ENCODE results near the gene COX6A2. TPM values are rescaled to one million over a fixed set of nuclear protein-coding genes. Genes with fewer than 3 reads are reported as not detected.

COX6A2 gene
- total RNA-seq, 1 experiment from 2014 or later = not detected

DNA sequence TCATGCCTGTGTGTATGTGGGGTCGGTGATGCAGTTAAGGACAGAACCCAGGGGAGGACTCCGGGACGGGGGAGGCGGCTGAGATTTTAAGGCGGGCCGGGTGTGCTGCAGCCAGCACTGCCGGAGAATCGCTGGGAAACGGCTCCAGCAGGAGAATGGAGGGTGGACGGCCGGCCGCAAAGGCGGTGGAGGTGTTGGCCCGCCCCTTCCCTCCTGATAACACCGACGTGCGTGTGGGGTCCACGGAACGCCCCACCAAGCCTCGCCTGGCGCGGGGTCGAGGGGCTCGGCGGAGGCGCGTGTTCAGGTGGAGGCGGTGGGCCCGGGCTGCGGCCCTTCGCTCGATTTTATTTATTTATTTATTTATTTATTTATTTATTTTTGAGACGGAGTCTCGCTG lies 13.8 kb upstream of the COX6A2 start (continued):
- TF ChIP-seq E2F4 (CRISPR knock-in tag; IDR thresholded peaks at IDR 0.05; ENCODE audit: borderline replicate concordance, low read depth) (no peak), SOX15 (CRISPR knock-in tag; IDR thresholded peaks at IDR 0.05) (no peak), E2F5 (CRISPR knock-in tag; IDR thresholded peaks at IDR 0.05) (no peak), ATF2 (CRISPR knock-in tag; IDR thresholded peaks at IDR 0.05; ENCODE audit: borderline replicate concordance, low read depth) (no peak), RORB (CRISPR knock-in tag; IDR thresholded peaks at IDR 0.05) (no peak), KAT7 (CRISPR knock-in tag; IDR thresholded peaks at IDR 0.05; ENCODE audit: borderline replicate concordance) (no peak), CREM (CRISPR knock-in tag; IDR thresholded peaks at IDR 0.05) (no peak)
- TF ChIP-seq, protein P1, sequence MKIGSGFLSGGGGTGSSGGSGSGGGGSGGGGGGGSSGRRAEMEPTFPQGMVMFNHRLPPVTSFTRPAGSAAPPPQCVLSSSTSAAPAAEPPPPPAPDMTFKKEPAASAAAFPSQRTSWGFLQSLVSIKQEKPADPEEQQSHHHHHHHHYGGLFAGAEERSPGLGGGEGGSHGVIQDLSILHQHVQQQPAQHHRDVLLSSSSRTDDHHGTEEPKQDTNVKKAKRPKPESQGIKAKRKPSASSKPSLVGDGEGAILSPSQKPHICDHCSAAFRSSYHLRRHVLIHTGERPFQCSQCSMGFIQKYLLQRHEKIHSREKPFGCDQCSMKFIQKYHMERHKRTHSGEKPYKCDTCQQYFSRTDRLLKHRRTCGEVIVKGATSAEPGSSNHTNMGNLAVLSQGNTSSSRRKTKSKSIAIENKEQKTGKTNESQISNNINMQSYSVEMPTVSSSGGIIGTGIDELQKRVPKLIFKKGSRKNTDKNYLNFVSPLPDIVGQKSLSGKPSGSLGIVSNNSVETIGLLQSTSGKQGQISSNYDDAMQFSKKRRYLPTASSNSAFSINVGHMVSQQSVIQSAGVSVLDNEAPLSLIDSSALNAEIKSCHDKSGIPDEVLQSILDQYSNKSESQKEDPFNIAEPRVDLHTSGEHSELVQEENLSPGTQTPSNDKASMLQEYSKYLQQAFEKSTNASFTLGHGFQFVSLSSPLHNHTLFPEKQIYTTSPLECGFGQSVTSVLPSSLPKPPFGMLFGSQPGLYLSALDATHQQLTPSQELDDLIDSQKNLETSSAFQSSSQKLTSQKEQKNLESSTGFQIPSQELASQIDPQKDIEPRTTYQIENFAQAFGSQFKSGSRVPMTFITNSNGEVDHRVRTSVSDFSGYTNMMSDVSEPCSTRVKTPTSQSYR (CRISPR knock-in tag; IDR thresholded peaks at IDR 0.05) = no peak
- TF ChIP-seq, protein P2, sequence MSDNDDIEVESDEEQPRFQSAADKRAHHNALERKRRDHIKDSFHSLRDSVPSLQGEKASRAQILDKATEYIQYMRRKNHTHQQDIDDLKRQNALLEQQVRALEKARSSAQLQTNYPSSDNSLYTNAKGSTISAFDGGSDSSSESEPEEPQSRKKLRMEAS (CRISPR knock-in tag; IDR thresholded peaks at IDR 0.05) = no peak

GRCh38 chr16:31440516-31441184 lies 12.5 kb upstream of the COX6A2 start:
- ChIA-PET POLR2A (no interaction called here), CTCF (interaction anchor here (0.7 to 1.7 kb wide), 5 partner anchors 14 to 298 kb away, joined by 3 to 4 read pairs (median 3); partner anchors contain the start of gene ARMC5)
- H3K4me3 Mint-ChIP-seq = no peak overlapping the region; the same call in 1 of the 2 replicates
- no peaks in the 10 kb centered on the region for H3K9me3 Mint-ChIP-seq
- H3K4me1 Mint-ChIP-seq = no peaks in the 10 kb centered on the region; the same call in 1 of the 2 replicates
- no peaks in the 10 kb centered on the region for H3K36me3 Mint-ChIP-seq
- H3K27me3 Mint-ChIP-seq (ENCODE audit: low read depth) = peaks cover 3% of the 10 kb centered on the region
- TF ChIP-seq, protein P3, sequence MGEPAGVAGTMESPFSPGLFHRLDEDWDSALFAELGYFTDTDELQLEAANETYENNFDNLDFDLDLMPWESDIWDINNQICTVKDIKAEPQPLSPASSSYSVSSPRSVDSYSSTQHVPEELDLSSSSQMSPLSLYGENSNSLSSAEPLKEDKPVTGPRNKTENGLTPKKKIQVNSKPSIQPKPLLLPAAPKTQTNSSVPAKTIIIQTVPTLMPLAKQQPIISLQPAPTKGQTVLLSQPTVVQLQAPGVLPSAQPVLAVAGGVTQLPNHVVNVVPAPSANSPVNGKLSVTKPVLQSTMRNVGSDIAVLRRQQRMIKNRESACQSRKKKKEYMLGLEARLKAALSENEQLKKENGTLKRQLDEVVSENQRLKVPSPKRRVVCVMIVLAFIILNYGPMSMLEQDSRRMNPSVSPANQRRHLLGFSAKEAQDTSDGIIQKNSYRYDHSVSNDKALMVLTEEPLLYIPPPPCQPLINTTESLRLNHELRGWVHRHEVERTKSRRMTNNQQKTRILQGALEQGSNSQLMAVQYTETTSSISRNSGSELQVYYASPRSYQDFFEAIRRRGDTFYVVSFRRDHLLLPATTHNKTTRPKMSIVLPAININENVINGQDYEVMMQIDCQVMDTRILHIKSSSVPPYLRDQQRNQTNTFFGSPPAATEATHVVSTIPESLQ (CRISPR knock-in tag; IDR thresholded peaks at IDR 0.05) = no peak
- TF ChIP-seq NFYB (CRISPR knock-in tag; conservative IDR thresholded peaks at IDR 0.05; ENCODE audit: low read depth) = no peak
- no peak for TF ChIP-seq TEAD4 (CRISPR knock-in tag; IDR thresholded peaks at IDR 0.05)
- no peak for TF ChIP-seq ETV6 (CRISPR knock-in tag; IDR thresholded peaks at IDR 0.05)
- no peak for TF ChIP-seq E2F5 (CRISPR knock-in tag; IDR thresholded peaks at IDR 0.05)
- TF ChIP-seq AR (CRISPR knock-in tag; IDR thresholded peaks at IDR 0.05) = no peak
- no peak for TF ChIP-seq NR1H2 (CRISPR knock-in tag; IDR thresholded peaks at IDR 0.05)
- TF ChIP-seq, protein P4, sequence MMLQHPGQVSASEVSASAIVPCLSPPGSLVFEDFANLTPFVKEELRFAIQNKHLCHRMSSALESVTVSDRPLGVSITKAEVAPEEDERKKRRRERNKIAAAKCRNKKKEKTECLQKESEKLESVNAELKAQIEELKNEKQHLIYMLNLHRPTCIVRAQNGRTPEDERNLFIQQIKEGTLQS (CRISPR knock-in tag; conservative IDR thresholded peaks at IDR 0.05) = no peak
- TF ChIP-seq RORB (CRISPR knock-in tag; IDR thresholded peaks at IDR 0.05) = no peak
- no peak for TF ChIP-seq RELA (CRISPR knock-in tag; IDR thresholded peaks at IDR 0.05; ENCODE audit: borderline replicate concordance)
- no peak for TF ChIP-seq ZNF671 (CRISPR knock-in tag; IDR thresholded peaks at IDR 0.05)
- no peak for TF ChIP-seq IRF2 (CRISPR knock-in tag; IDR thresholded peaks at IDR 0.05; ENCODE audit: borderline replicate concordance, low read depth)
- TF ChIP-seq, protein P5, sequence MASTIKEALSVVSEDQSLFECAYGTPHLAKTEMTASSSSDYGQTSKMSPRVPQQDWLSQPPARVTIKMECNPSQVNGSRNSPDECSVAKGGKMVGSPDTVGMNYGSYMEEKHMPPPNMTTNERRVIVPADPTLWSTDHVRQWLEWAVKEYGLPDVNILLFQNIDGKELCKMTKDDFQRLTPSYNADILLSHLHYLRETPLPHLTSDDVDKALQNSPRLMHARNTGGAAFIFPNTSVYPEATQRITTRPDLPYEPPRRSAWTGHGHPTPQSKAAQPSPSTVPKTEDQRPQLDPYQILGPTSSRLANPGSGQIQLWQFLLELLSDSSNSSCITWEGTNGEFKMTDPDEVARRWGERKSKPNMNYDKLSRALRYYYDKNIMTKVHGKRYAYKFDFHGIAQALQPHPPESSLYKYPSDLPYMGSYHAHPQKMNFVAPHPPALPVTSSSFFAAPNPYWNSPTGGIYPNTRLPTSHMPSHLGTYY (CRISPR knock-in tag; IDR thresholded peaks at IDR 0.05) = no peak
- no peak for TF ChIP-seq TCF7 (CRISPR knock-in tag; IDR thresholded peaks at IDR 0.05; ENCODE audit: low read depth)
- no peak for TF ChIP-seq SOX15 (CRISPR knock-in tag; IDR thresholded peaks at IDR 0.05)
- DNase-seq (ENCODE audit: low spot score) = no peak
- no peak for ATAC-seq
- H3K27ac Mint-ChIP-seq = no peak overlapping the region
